ENCODE data around the gene TANGO2.

TANGO2 gene

GRCh38 chr22:20080445-20080775 lies 59.5 kb downstream of the TANGO2 start:
- Histone ChIP-seq H3K27me3 (ENCODE audit: insufficient read depth, low read length, poor library complexity) (no peaks in the 10 kb centered on the region), H3K27ac (ENCODE audit: low read depth, low read length) (peak overlapping the region; percentile 95), H3K4me1 (ENCODE audit: control insufficient read depth, low read depth, low read length) (peaks cover 18% of the 10 kb centered on the region), H3K18ac (ENCODE audit: low read length) (peak overlapping the region; percentile 98), H3K79me2 (ENCODE audit: control insufficient read depth, insufficient read depth, low read length) (peaks cover 47% of the 10 kb centered on the region), H3K23ac (ENCODE audit: low read length) (no peak overlapping the region), H3K79me1 (ENCODE audit: low read length) (peaks cover 20% of the 10 kb centered on the region), H3K56ac (ENCODE audit: low read length) (peak overlapping the region; percentile 99), H4K8ac (ENCODE audit: low read depth, low read length) (no peak overlapping the region), H3K4me2 (ENCODE audit: low read length) (peak overlapping the region; percentile 97), H4K5ac (ENCODE audit: low read length) (no peak overlapping the region), H2BK120ac (ENCODE audit: low read depth, low read length) (peak overlapping the region; percentile 39), H3K4ac (ENCODE audit: low read depth, low read length) (peak overlapping the region; percentile 97), H2BK5ac (ENCODE audit: low read length) (peak overlapping the region; percentile 35), H3K4me3 (ENCODE audit: low read length) (peak overlapping the region; percentile 100), H2BK15ac (replicated peaks; ENCODE audit: low read depth) (no peak overlapping the region), H3K36me3 (ENCODE audit: control insufficient read depth, insufficient read depth, low read length) (peaks cover 3% of the 10 kb centered on the region), H3K9ac (ENCODE audit: low read length) (peak overlapping the region; percentile 100), H2AK5ac (ENCODE audit: low read length) (peak overlapping the region; percentile 97)
- no CpG with 5 or more reads among the region's 34 CpGs for WGBS (ENCODE audit: extremely low coverage, insufficient coverage, low lambda C conversion rate)
- DNase-seq = peak; percentile 71

GRCh38 chr22:20080776-20081654 lies 60.1 kb downstream of the TANGO2 start:
- peak; percentile 82 for DNase-seq

DNA sequence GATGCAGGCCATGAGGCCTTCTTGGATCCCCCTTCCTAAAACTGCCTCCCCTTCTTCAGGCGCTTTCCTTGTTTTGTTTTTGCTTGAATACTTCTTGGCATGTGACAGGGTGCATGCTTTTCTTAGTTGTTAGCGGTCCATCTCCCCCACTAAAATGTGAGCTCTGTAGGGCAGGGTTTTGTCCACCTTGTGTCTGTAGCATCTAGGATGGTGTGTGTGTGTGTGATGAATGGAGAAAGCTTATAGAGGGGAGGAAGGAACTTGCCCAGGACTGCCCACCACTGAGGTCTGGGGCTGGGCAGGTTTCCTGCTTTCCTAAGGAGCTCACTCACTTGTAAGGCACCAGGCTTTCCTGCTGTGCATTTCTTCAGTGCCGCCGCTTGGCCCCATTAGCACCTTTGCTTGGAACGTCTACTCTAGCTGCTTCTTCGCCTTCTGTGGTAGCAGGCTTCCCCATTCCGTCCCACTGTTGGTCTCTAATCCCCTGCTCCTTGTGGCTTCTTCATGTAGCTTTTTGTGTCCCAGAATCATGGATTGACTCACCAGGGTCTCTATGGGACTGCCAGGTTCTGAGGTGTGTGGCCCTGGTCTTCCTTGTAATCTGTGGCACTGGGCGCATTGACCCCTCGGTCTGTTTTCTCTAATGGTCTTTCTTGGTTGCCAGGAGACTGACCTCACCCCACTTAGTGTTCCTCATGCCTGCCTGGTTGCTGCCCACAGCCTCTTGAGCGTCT lies 62.4 kb downstream of the TANGO2 start:
- Histone ChIP-seq H4K8ac (ENCODE audit: low read depth, low read length) (no peak overlapping the region), H2AK5ac (ENCODE audit: low read length) (no peak overlapping the region), H3K4me1 (ENCODE audit: control insufficient read depth, low read depth, low read length) (peaks cover 18% of the 10 kb centered on the region), H3K27ac (ENCODE audit: low read depth, low read length) (no peak overlapping the region), H3K79me2 (ENCODE audit: control insufficient read depth, insufficient read depth, low read length) (peaks cover 61% of the 10 kb centered on the region), H3K4me3 (ENCODE audit: low read length) (no peak overlapping the region), H2BK15ac (replicated peaks; ENCODE audit: low read depth) (no peak overlapping the region), H3K4me2 (ENCODE audit: low read length) (no peak overlapping the region), H3K27me3 (ENCODE audit: insufficient read depth, low read length, poor library complexity) (no peaks in the 10 kb centered on the region), H3K23ac (ENCODE audit: low read length) (no peak overlapping the region), H3K36me3 (ENCODE audit: control insufficient read depth, insufficient read depth, low read length) (peaks cover 23% of the 10 kb centered on the region), H4K5ac (ENCODE audit: low read length) (no peak overlapping the region), H3K4ac (ENCODE audit: low read depth, low read length) (no peak overlapping the region), H3K79me1 (ENCODE audit: low read length) (peaks cover 41% of the 10 kb centered on the region), H2BK120ac (ENCODE audit: low read depth, low read length) (no peak overlapping the region), H3K18ac (ENCODE audit: low read length) (no peak overlapping the region), H3K9ac (ENCODE audit: low read length) (peak overlapping the region; percentile 65), H2BK5ac (ENCODE audit: low read length) (no peak overlapping the region), H3K56ac (ENCODE audit: low read length) (peak overlapping the region; percentile 76)
- DNase-seq = peak; percentile 41
- WGBS (ENCODE audit: extremely low coverage, insufficient coverage, low lambda C conversion rate) = no CpG with 5 or more reads among the region's 10 CpGs

More at GRCh38 chr22:20080776-20081654, 60.1 kb downstream of the TANGO2 start:
- H3K36me3 ChIP-seq (ENCODE audit: control insufficient read depth, insufficient read depth, low read length) = peaks cover 5% of the 10 kb centered on the region
- H4K8ac ChIP-seq (ENCODE audit: low read depth, low read length) = no peak overlapping the region
- WGBS (ENCODE audit: extremely low coverage, insufficient coverage, low lambda C conversion rate) = no CpG with 5 or more reads among the region's 27 CpGs
- H3K27ac ChIP-seq (ENCODE audit: low read depth, low read length) = peak overlapping the region; percentile 95
- peaks cover 53% of the 10 kb centered on the region for H3K79me2 ChIP-seq (ENCODE audit: control insufficient read depth, insufficient read depth, low read length)
- H3K23ac ChIP-seq (ENCODE audit: low read length) = peak overlapping the region; percentile 96
- no peak overlapping the region for H4K5ac ChIP-seq (ENCODE audit: low read length)
- peak overlapping the region; percentile 35 for H2BK5ac ChIP-seq (ENCODE audit: low read length)
- H2BK15ac ChIP-seq (replicated peaks; ENCODE audit: low read depth) = no peak overlapping the region
- peak overlapping the region; percentile 97 for H3K4me2 ChIP-seq (ENCODE audit: low read length)
- peak overlapping the region; percentile 99 for H3K56ac ChIP-seq (ENCODE audit: low read length)
- H2BK120ac ChIP-seq (ENCODE audit: low read depth, low read length) = no peak overlapping the region
- H3K27me3 ChIP-seq (ENCODE audit: insufficient read depth, low read length, poor library complexity) = no peaks in the 10 kb centered on the region
- H3K4ac ChIP-seq (ENCODE audit: low read depth, low read length) = peak overlapping the region; percentile 97
- peak overlapping the region; percentile 100 for H3K9ac ChIP-seq (ENCODE audit: low read length)
- H2AK5ac ChIP-seq (ENCODE audit: low read length) = peak overlapping the region; percentile 97
- peaks cover 25% of the 10 kb centered on the region for H3K79me1 ChIP-seq (ENCODE audit: low read length)
- peaks cover 18% of the 10 kb centered on the region for H3K4me1 ChIP-seq (ENCODE audit: control insufficient read depth, low read depth, low read length)
- peak overlapping the region; percentile 100 for H3K4me3 ChIP-seq (ENCODE audit: low read length)
- peak overlapping the region; percentile 98 for H3K18ac ChIP-seq (ENCODE audit: low read length)

DNA sequence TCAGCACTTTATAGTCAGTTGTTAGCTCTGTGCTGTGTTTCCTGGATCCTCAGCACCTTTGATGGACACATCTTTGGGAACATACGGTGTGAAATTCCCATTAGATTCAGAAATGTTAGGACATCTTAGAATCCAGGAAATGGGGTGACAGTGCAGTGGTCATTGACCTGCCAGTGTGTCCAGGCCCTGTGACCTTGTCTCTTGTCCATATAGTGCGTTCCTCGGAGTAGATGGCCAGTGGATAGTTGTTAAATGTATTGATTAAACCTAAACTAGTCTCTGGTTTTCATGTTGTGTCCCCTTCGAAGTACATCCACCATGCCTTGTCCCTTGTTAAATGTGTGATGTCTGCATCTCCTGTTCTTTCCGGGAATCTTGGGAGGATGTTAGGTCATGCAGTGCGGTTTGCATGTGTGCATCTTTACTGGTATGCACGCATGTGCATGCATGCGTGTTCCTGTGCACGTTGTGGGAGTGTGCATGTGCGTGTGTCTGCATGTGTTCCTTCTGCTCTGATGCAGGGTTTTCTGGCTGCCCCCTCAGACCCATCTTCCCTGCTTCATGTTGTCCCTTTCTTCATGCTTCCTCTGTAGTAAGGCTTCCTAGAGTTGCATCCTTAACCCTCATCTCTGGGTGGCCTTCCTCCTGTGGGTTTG lies 63.1 kb downstream of the TANGO2 start:
- no peak overlapping the region for H2BK5ac ChIP-seq (ENCODE audit: low read length)
- H3K56ac ChIP-seq (ENCODE audit: low read length) = peak overlapping the region; percentile 57
- no peak overlapping the region for H4K8ac ChIP-seq (ENCODE audit: low read depth, low read length)
- no peak overlapping the region for H3K4ac ChIP-seq (ENCODE audit: low read depth, low read length)
- peaks cover 62% of the 10 kb centered on the region for H3K79me2 ChIP-seq (ENCODE audit: control insufficient read depth, insufficient read depth, low read length)
- no peak overlapping the region for H3K4me3 ChIP-seq (ENCODE audit: low read length)
- no peak overlapping the region for H2BK120ac ChIP-seq (ENCODE audit: low read depth, low read length)
- H3K4me2 ChIP-seq (ENCODE audit: low read length) = no peak overlapping the region
- H2BK15ac ChIP-seq (replicated peaks; ENCODE audit: low read depth) = no peak overlapping the region
- no peak overlapping the region for H3K18ac ChIP-seq (ENCODE audit: low read length)
- H3K27ac ChIP-seq (ENCODE audit: low read depth, low read length) = no peak overlapping the region
- H4K5ac ChIP-seq (ENCODE audit: low read length) = no peak overlapping the region
- peaks cover 25% of the 10 kb centered on the region for H3K36me3 ChIP-seq (ENCODE audit: control insufficient read depth, insufficient read depth, low read length)
- H2AK5ac ChIP-seq (ENCODE audit: low read length) = no peak overlapping the region
- H3K27me3 ChIP-seq (ENCODE audit: insufficient read depth, low read length, poor library complexity) = no peaks in the 10 kb centered on the region
- whole genome bisulfite sequencing (ENCODE audit: extremely low coverage, insufficient coverage, low lambda C conversion rate) = no CpG with 5 or more reads among the region's 10 CpGs
- H3K4me1 ChIP-seq (ENCODE audit: control insufficient read depth, low read depth, low read length) = peaks cover 18% of the 10 kb centered on the region
- H3K79me1 ChIP-seq (ENCODE audit: low read length) = peaks cover 43% of the 10 kb centered on the region
- DNase-seq = no peak
- H3K9ac ChIP-seq (ENCODE audit: low read length) = peak overlapping the region; percentile 33
- H3K23ac ChIP-seq (ENCODE audit: low read length) = no peak overlapping the region

- Histone ChIP-seq H4K5ac (ENCODE audit: low read length) (no peak overlapping the region), H3K9ac (ENCODE audit: low read length) (peak overlapping the region; percentile 79), H3K79me1 (ENCODE audit: low read length) (peaks cover 45% of the 10 kb centered on the region), H3K4me3 (ENCODE audit: low read length) (no peak overlapping the region), H4K8ac (ENCODE audit: low read depth, low read length) (no peak overlapping the region), H2AK5ac (ENCODE audit: low read length) (peak overlapping the region; percentile 76), H2BK120ac (ENCODE audit: low read depth, low read length) (no peak overlapping the region), H3K4ac (ENCODE audit: low read depth, low read length) (no peak overlapping the region), H2BK5ac (ENCODE audit: low read length) (no peak overlapping the region), H3K27ac (ENCODE audit: low read depth, low read length) (no peak overlapping the region), H3K23ac (ENCODE audit: low read length) (peak overlapping the region; percentile 80), H3K79me2 (ENCODE audit: control insufficient read depth, insufficient read depth, low read length) (peaks cover 64% of the 10 kb centered on the region), H3K56ac (ENCODE audit: low read length) (peak overlapping the region; percentile 80), H3K18ac (ENCODE audit: low read length) (no peak overlapping the region), H3K4me2 (ENCODE audit: low read length) (no peak overlapping the region), H3K27me3 (ENCODE audit: insufficient read depth, low read length, poor library complexity) (no peaks in the 10 kb centered on the region), H3K4me1 (ENCODE audit: control insufficient read depth, low read depth, low read length) (peaks cover 18% of the 10 kb centered on the region), H2BK15ac (replicated peaks; ENCODE audit: low read depth) (no peak overlapping the region), H3K36me3 (ENCODE audit: control insufficient read depth, insufficient read depth, low read length) (peaks cover 31% of the 10 kb centered on the region)
- WGBS (ENCODE audit: extremely low coverage, insufficient coverage, low lambda C conversion rate) = no CpG with 5 or more reads among the region's 23 CpGs
- peak; percentile 68 for DNase-seq
These were observed 63.9 kb downstream of the TANGO2 start for GRCh38 chr22:20084547-20085413.
